Bronchial epithelial cell (primary cell): ENCODE results near the gene XPR1. TPM values are rescaled to one million over a fixed set of nuclear protein-coding genes. Genes with fewer than 3 reads are reported as not detected.
A peak's percentile ranks its signal among the peaks of the same experiment; 100 is the strongest.

Experiments
- DNase-seq: peaks from one replicate; pipeline ENCODE4 v3.0.0-alpha.2; 2010; ENCODE audit warnings: low read depth
- FAIRE-seq: peaks from 2 replicates; lab custom pipeline; 2011; peaks lifted over from hg19 to GRCh38; lab: Jason Lieb, UNC
- H3K27me3 ChIP-seq: 2 replicates; pipeline ENCODE4 v1.5.1; 2011; ENCODE audit warnings: low read length; ENCODE audit not compliant: control insufficient read depth, insufficient read depth
- H3K36me3 ChIP-seq: 2 replicates; pipeline ENCODE4 v1.5.1; 2011; ENCODE audit warnings: low read length; ENCODE audit not compliant: control insufficient read depth, insufficient read depth
- H3K4me3 ChIP-seq: 2 replicates; pipeline ENCODE4 v1.5.1; 2011; ENCODE audit warnings: mild to moderate bottlenecking, low read depth, low read length, control low read depth
- CTCF ChIP-seq: IDR thresholded peaks from 2 replicates; pipeline ENCODE4 v1.5.1; 2011; ENCODE audit warnings: mild to moderate bottlenecking, moderate library complexity, low read length, control low read depth, inconsistent platforms; ENCODE audit not compliant: insufficient read depth, severe bottlenecking
- total RNA-seq: library from RNA; depleted of rRNA; stranded (reverse); fragments of >200 nt; gene quantifications from 2 replicates; pipeline ENCODE4 v1.2.1, GENCODE V29; 2014

Gene XPR1
- total RNA-seq, 1 donor from 2014 or later = 35.0 TPM

- FAIRE-seq (no peak), DNase-seq (no peak)
- Histone ChIP-seq H3K4me3 (no peak overlapping the region), H3K27me3 (no peaks in the 10 kb centered on the region), H3K36me3 (no peaks in the 10 kb centered on the region)
- no peak for TF ChIP-seq CTCF
Observed at GRCh38 chr1:180906511-180906910, 274.7 kb downstream of the XPR1 start.

- Histone ChIP-seq H3K27me3 (no peaks in the 10 kb centered on the region), H3K4me3 (no peak overlapping the region), H3K36me3 (no peaks in the 10 kb centered on the region)
- no peak for FAIRE-seq
- no peak for DNase-seq
- TF ChIP-seq CTCF = no peak
Observed at GRCh38 chr1:180907313-180908055, 275.7 kb downstream of the XPR1 start.

- Histone ChIP-seq H3K4me3 (no peak overlapping the region), H3K36me3 (no peaks in the 10 kb centered on the region), H3K27me3 (no peaks in the 10 kb centered on the region)
- DNase-seq (no peak), FAIRE-seq (no peak)
- TF ChIP-seq CTCF = no peak
Observed at GRCh38 chr1:180908074-180908765, 276.4 kb downstream of the XPR1 start.

- no peak for DNase-seq
- Histone ChIP-seq H3K27me3 (no peaks in the 10 kb centered on the region), H3K4me3 (no peak overlapping the region), H3K36me3 (no peaks in the 10 kb centered on the region)
- FAIRE-seq = peak; percentile 7
- TF ChIP-seq CTCF = no peak
Observed at GRCh38 chr1:180909005-180909414, 277.2 kb downstream of the XPR1 start.

GRCh38 chr1:180909462-180909976 lies 277.7 kb downstream of the XPR1 start:
- TF ChIP-seq CTCF = no peak

More at GRCh38 chr1:180909462-180909976, 277.7 kb downstream of the XPR1 start:
- FAIRE-seq (peak; percentile 7), DNase-seq (no peak)
- H3K27me3 ChIP-seq = no peaks in the 10 kb centered on the region
- H3K4me3 ChIP-seq = no peak overlapping the region
- no peaks in the 10 kb centered on the region for H3K36me3 ChIP-seq
